Neural cell (in vitro differentiated cells): ENCODE results near the gene FAM32A. TPM values are rescaled to one million over a fixed set of nuclear protein-coding genes. Genes with fewer than 3 reads are reported as not detected.

ENCODE experiments used
- H2AFZ ChIP-seq: fragments of 200-600, 300-800 bp; sonication (generic), shearing (Covaris generic); 2 replicates; pipeline ENCODE4 v1.6.0; 2014; ENCODE audit warnings: low read depth, mild to moderate bottlenecking, antibody characterized with exemption, low read length, moderate library complexity
- H3F3A ChIP-seq: fragments of 200-600 bp; shearing (Covaris generic); 2 replicates; pipeline ENCODE4 v1.6.1; 2016; ENCODE audit warnings: mild to moderate bottlenecking, moderate library complexity, mixed read lengths, antibody characterized with exemption, low read length; ENCODE audit not compliant: insufficient read depth, poor library complexity, severe bottlenecking
- H3K27ac ChIP-seq: fragments of 200-600, 300-800 bp; sonication (generic), shearing (Covaris generic); 2 replicates; pipeline ENCODE4 v1.5.1; 2014; ENCODE audit warnings: mild to moderate bottlenecking, low read length, moderate library complexity
- H3K27me3 ChIP-seq: fragments of 300-800, 200-600 bp; sonication (generic), shearing (Covaris generic); 2 replicates; pipeline ENCODE4 v1.6.0; 2014; ENCODE audit warnings: mild to moderate bottlenecking, low read depth, low read length, moderate library complexity; ENCODE audit not compliant: insufficient read depth
- H3K36me3 ChIP-seq: fragments of 300-800, 200-600 bp; sonication (generic), shearing (Covaris generic); 2 replicates; pipeline ENCODE4 v1.5.1; 2014; ENCODE audit warnings: mild to moderate bottlenecking, antibody characterized with exemption, low read length, moderate library complexity; ENCODE audit not compliant: insufficient read depth
- H3K4me2 ChIP-seq: fragments of 300-800, 200-600 bp; sonication (generic), shearing (Covaris generic); 2 replicates; pipeline ENCODE4 v1.6.0; 2014; ENCODE audit warnings: mild to moderate bottlenecking, low read length
- H3K4me3 ChIP-seq: fragments of 300-800, 200-600 bp; sonication (generic), shearing (Covaris generic); 2 replicates; pipeline ENCODE4 v1.5.1; 2014; ENCODE audit warnings: mild to moderate bottlenecking, low read length, moderate library complexity
- H3K79me2 ChIP-seq: fragments of 200-600 bp; shearing (Covaris generic); replicated peaks from 2 replicates; pipeline ENCODE4 v1.6.0; 2014; ENCODE audit warnings: mild to moderate bottlenecking, low read length, moderate library complexity; ENCODE audit not compliant: insufficient read depth
- H3K9ac ChIP-seq: fragments of 300-800, 200-600 bp; sonication (generic), shearing (Covaris generic); 2 replicates; pipeline ENCODE4 v1.6.1; 2016; ENCODE audit warnings: mild to moderate bottlenecking, low read length, mixed read lengths
- H3K9me2 ChIP-seq: fragments of 200-600 bp; shearing (Covaris generic); 2 replicates; pipeline ENCODE4 v1.6.1; 2016; ENCODE audit warnings: mild to moderate bottlenecking, low read length, mixed read lengths; ENCODE audit not compliant: insufficient read depth
- H3K9me3 ChIP-seq: fragments of 200-600, 300-800 bp; sonication (generic), shearing (Covaris generic); 2 replicates; pipeline ENCODE4 v1.6.1; 2016; ENCODE audit warnings: mild to moderate bottlenecking, mixed run types, low read length, moderate library complexity, mixed read lengths
- H4K20me1 ChIP-seq: fragments of 200-600 bp; shearing (Covaris generic); 2 replicates; pipeline ENCODE4 v1.6.1; 2016; ENCODE audit warnings: mild to moderate bottlenecking, mixed run types; ENCODE audit not compliant: insufficient read depth
- CTCF ChIP-seq: fragments of 450-650 bp; IDR thresholded peaks from 2 replicates; pipeline ENCODE4 v1.5.1; 2014; ENCODE audit warnings: antibody characterized with exemption, mild to moderate bottlenecking, moderate library complexity; ENCODE audit not compliant: poor library complexity, severe bottlenecking
- EP300 ChIP-seq: fragments of 450-650 bp; conservative IDR thresholded peaks from 2 replicates; pipeline ENCODE4 v1.6.1; 2014; ENCODE audit warnings: antibody characterized with exemption, mild to moderate bottlenecking, moderate library complexity; ENCODE audit not compliant: poor library complexity, severe bottlenecking
- EZH2 ChIP-seq: fragments of 200-600, 300-800 bp; shearing (Covaris generic), sonication (generic); IDR thresholded peaks from 2 replicates; pipeline ENCODE4 v1.6.1; 2014; ENCODE audit warnings: antibody characterized with exemption, low read length, borderline replicate concordance, mild to moderate bottlenecking; ENCODE audit not compliant: insufficient read depth, poor library complexity, severe bottlenecking
- MXI1 ChIP-seq: fragments of 450-650 bp; conservative IDR thresholded peaks from 2 replicates; pipeline ENCODE4 v1.6.1; 2014; ENCODE audit warnings: antibody characterized with exemption, mild to moderate bottlenecking; ENCODE audit not compliant: poor library complexity, severe bottlenecking
- POLR2AphosphoS5 ChIP-seq: IDR thresholded peaks from 2 replicates; pipeline ENCODE4 v1.6.1; 2012
- RAD21 ChIP-seq: fragments of 450-650 bp; conservative IDR thresholded peaks from 2 replicates; pipeline ENCODE4 v1.6.1; 2014; ENCODE audit warnings: antibody characterized with exemption, mild to moderate bottlenecking, moderate library complexity
- SMC3 ChIP-seq: fragments of 450-650 bp; conservative IDR thresholded peaks from 2 replicates; pipeline ENCODE4 v1.6.1; 2014; ENCODE audit warnings: antibody characterized with exemption, mild to moderate bottlenecking, moderate library complexity; ENCODE audit not compliant: poor library complexity
- TAF1 ChIP-seq: IDR thresholded peaks from 2 replicates; pipeline ENCODE4 v1.6.1; 2012; ENCODE audit warnings: low read depth
- polyA plus RNA-seq: library from polyadenylated mRNA; depleted of rRNA; stranded (reverse); fragments of >200 nt; gene quantifications from 2 replicates; pipeline ENCODE4 v1.2.3, GENCODE V29; 2014
- TF ChIP-seq, protein P1 (sequence below): IDR thresholded peaks from 2 replicates; pipeline ENCODE4 v1.6.1; 2012; ENCODE audit warnings: borderline replicate concordance

FAM32A gene
- polyA plus RNA-seq, 1 donor from 2014 or later: 545 TPM

GRCh38 chr19:16160943-16161560 lies 24.2 kb upstream of the FAM32A start:
- Histone ChIP-seq H3K9me2 (no peaks in the 10 kb centered on the region), H3K4me3 (no peak overlapping the region), H3F3A (no peaks in the 10 kb centered on the region), H3K36me3 (no peaks in the 10 kb centered on the region), H2AFZ (no peak overlapping the region), H4K20me1 (no peaks in the 10 kb centered on the region), H3K27me3 (no peaks in the 10 kb centered on the region), H3K27ac (no peak overlapping the region), H3K9me3 (no peaks in the 10 kb centered on the region), H3K79me2 (no peaks in the 10 kb centered on the region), H3K4me2 (no peak overlapping the region), H3K9ac (no peak overlapping the region)
- TF ChIP-seq CTCF: no peak
- no peak for TF ChIP-seq EP300
- no peak for TF ChIP-seq EZH2
- TF ChIP-seq RAD21: no peak
- TF ChIP-seq SMC3: no peak
- no peak for TF ChIP-seq MXI1
- TF ChIP-seq, protein P1, sequence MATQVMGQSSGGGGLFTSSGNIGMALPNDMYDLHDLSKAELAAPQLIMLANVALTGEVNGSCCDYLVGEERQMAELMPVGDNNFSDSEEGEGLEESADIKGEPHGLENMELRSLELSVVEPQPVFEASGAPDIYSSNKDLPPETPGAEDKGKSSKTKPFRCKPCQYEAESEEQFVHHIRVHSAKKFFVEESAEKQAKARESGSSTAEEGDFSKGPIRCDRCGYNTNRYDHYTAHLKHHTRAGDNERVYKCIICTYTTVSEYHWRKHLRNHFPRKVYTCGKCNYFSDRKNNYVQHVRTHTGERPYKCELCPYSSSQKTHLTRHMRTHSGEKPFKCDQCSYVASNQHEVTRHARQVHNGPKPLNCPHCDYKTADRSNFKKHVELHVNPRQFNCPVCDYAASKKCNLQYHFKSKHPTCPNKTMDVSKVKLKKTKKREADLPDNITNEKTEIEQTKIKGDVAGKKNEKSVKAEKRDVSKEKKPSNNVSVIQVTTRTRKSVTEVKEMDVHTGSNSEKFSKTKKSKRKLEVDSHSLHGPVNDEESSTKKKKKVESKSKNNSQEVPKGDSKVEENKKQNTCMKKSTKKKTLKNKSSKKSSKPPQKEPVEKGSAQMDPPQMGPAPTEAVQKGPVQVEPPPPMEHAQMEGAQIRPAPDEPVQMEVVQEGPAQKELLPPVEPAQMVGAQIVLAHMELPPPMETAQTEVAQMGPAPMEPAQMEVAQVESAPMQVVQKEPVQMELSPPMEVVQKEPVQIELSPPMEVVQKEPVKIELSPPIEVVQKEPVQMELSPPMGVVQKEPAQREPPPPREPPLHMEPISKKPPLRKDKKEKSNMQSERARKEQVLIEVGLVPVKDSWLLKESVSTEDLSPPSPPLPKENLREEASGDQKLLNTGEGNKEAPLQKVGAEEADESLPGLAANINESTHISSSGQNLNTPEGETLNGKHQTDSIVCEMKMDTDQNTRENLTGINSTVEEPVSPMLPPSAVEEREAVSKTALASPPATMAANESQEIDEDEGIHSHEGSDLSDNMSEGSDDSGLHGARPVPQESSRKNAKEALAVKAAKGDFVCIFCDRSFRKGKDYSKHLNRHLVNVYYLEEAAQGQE: no peak
- TF ChIP-seq POLR2AphosphoS5: no peak
- TF ChIP-seq TAF1: no peak

GRCh38 chr19:16161840-16162239 lies 23.4 kb upstream of the FAM32A start:
- TF ChIP-seq CTCF: no peak
- no peak for TF ChIP-seq EZH2
- TF ChIP-seq, protein P1: no peak
- TF ChIP-seq EP300: no peak
- no peak for TF ChIP-seq POLR2AphosphoS5
- TF ChIP-seq MXI1: no peak
- no peak for TF ChIP-seq SMC3
- no peak for TF ChIP-seq TAF1
- TF ChIP-seq RAD21: no peak

More at GRCh38 chr19:16161840-16162239, 23.4 kb upstream of the FAM32A start:
- Histone ChIP-seq H2AFZ (no peak overlapping the region), H4K20me1 (no peaks in the 10 kb centered on the region), H3K9me2 (no peaks in the 10 kb centered on the region), H3K36me3 (no peaks in the 10 kb centered on the region), H3K79me2 (no peaks in the 10 kb centered on the region), H3K9ac (no peak overlapping the region), H3K4me2 (no peak overlapping the region), H3K27me3 (no peaks in the 10 kb centered on the region), H3F3A (no peaks in the 10 kb centered on the region), H3K4me3 (no peak overlapping the region), H3K9me3 (no peaks in the 10 kb centered on the region), H3K27ac (no peak overlapping the region)
